ENCODE results near the gene ADAMTS17.
"Not testable (repeated sequence)": the region's sequence is repeated elsewhere in the genome, so short reads cannot be mapped to it uniquely, and the experiment has no call there.

The ADAMTS17 gene

GRCh38 chr15:99961011-99961441 is 380.7 kb downstream of the ADAMTS17 start:
- peak; percentile 73 for DNase-seq

GRCh38 chr15:99959326-99959725 is 382.4 kb downstream of the ADAMTS17 start:
- no peak for DNase-seq

- DNase-seq = peak; percentile 11
Measured at GRCh38 chr15:99958426-99959097, 383.2 kb downstream of the ADAMTS17 start.

GRCh38 chr15:99957642-99958013 is 384.1 kb downstream of the ADAMTS17 start:
- DNase-seq = no peak

DNA sequence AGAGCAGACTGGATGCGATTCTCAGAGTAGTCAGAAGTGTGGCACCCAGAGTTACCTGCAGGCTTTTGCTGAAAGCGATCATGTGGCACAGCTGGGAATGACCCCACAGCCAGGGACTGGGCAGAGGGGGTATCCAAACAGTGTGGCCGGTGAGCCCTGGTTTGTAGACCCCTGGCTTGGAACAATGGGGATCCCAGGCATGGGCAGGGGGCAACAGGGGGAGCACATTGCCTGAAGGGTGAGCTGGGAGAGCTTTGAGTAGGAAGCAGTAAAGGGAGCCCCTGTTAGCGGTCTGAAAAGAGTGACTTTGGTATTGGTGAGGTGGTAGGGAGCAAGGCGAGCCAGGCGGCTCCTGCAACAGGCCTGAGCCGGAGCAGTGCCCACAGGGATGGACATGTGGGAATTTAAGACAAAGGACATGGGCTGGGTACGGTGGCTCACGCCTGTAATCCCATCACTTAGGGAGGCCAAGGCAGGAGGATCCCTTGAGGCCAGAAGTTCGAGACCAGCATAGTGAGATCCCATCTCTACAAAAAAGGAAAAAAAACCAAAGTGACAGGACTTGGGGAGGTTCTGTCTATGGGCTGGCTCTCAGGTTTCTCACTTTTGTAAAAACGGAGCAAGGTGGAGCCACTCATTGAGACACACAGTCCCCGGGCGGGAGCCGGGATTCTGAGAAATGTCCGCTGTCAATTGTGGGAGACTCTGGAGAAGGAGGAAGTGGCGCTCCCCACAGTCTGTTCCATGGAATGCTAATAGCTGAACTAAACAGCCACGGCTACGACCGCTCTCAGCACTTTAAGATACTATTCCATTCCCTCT is 384.7 kb downstream of the ADAMTS17 start:
- peak; percentile 41 for DNase-seq

DNA sequence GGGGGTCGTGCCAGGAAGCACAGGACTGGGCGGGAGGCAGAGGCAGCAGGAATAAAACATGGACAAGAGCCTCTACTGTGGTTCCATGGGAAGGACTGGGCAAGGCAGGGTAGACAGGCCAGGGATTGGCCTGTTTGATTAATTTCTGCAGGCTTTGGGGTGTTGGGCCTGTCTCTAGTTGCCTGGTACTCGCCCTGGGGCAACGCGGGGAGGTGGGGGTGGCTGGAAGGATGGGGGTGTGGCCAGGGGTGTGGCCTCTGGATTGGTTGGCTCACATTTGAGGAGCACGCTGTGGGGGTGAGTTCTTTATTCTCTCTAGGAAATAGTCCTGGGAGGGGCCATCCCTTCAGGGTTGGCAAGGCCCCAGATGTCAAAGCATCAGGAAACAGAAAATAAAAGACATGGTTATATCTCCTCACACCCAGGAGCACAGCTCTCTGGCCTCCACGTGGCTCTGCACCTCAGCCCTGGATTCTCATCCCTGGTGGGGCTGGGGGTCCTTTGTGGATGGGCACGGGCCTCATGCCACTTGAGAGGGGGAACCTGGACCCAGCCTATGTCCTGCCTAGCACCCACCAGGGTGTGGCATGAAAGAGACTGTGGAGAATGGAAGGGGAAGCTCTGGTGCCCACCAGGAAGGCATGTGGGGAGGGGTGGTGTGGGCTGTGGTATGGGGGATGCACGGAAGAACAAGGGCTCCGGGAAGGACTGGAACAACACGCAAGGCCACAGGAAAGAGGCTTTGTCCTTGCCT is 385.6 kb downstream of the ADAMTS17 start:
- DNase-seq = peak; percentile 25

GRCh38 chr15:99955532-99955931 is 386.2 kb downstream of the ADAMTS17 start:
- peak; percentile 27 for DNase-seq

- peak; percentile 54 for DNase-seq
Measured at GRCh38 chr15:99955181-99955525, 386.6 kb downstream of the ADAMTS17 start.

DNA sequence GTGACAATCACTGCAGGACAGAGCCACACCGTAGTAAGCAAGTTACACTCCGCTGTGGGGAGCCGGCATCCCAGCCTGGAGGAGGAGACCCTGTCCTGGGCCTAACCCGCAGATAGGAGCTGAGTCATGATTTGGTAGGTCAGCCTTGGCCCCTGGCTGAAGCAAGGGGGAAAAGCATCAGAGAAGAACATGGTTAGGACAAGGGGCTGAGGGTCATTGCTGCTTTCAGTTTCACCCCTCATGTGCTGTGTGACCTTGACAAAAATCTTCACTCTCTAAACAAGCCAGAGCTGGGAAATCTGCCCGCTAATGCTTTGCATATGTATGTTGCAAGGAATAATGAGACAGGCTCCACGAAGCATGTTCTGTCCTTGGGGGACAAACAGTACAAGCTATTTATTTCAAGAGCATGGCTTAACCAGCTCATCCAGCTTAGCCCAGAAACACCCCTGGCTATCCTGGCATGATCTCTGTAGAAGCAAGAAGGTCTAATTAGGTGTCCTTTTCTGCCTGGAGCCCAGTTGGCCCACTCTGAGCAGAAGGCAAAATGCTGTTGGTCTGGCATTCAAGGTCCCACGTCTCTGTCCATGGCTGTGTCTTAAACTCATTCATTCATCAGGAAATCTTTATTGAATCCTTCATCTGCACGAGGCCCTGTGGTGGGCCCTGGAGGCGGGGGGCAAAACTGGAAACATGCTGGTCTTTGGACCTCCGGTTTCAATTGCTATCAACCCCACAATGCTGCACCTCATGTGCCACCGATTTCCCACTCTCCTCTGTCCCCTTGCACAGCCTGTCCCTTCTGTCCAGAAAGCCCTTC is 387.2 kb downstream of the ADAMTS17 start:
- no peak for DNase-seq

DNA sequence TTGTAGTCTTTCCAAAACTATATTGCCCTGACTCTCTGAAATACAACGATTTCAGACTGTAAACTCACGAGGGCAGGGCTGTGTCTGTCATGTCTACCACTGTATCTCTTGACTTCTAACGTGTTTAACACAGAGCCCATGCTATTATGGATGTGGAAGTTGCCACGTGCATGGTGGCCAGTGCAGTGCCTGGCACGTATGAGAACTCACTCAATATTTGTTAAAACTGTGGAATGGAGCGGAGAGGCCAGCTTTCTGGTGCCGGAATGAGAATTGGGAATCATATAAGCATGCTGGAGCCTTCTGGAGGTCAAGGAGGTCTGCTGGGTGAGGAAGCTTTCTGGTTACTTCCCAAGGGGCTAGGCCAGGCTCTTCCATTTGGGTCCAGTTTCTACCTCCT is 387.9 kb downstream of the ADAMTS17 start:
- DNase-seq = no peak

DNA sequence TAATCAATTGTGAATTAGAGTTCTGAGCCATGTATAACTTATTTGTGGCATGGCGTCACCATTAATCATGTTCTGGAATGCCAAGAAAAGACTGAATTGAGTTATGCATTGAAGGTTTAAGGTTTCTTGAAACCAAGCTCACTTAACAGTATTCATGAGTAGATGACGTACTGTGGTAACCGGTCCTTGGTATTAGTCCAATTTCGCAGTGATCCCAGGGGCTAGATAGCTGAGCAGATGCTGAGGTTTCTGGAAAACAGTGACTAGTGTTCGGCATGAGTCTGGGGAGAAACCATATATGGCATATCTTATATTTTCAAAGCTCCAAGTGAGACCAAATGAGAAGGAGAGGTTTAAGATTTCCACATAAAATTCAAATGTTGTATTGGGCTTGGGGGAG is 390.3 kb downstream of the ADAMTS17 start:
- DNase-seq = no peak

GRCh38 chr15:99944131-99944530 is 397.6 kb downstream of the ADAMTS17 start:
- peak; percentile 48 for DNase-seq

DNA sequence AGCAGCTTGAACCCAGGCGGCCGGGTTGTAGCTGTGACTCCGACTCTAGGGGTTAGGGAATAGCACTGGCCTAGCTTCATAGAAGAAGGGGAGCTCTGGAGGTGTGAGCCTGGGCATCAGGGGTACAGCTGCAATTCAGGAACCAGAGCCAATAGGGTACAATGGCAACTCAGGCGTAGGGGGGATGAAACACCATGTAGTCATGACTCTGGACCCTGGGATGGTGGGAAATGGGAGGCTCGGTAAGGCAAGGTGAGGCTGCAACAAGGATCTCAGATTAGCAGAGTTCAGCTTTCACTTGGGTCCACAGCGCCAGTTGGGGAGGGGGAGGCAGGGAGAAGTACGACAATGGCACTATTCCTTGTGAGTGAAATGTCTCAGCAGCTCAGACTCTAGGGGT is 398.3 kb downstream of the ADAMTS17 start:
- DNase-seq = peak; percentile 11

GRCh38 chr15:99932676-99933402 is 408.9 kb downstream of the ADAMTS17 start:
- peak; percentile 50 for DNase-seq

GRCh38 chr15:99931703-99932603 is 409.8 kb downstream of the ADAMTS17 start:
- DNase-seq = peak; percentile 60

DNA sequence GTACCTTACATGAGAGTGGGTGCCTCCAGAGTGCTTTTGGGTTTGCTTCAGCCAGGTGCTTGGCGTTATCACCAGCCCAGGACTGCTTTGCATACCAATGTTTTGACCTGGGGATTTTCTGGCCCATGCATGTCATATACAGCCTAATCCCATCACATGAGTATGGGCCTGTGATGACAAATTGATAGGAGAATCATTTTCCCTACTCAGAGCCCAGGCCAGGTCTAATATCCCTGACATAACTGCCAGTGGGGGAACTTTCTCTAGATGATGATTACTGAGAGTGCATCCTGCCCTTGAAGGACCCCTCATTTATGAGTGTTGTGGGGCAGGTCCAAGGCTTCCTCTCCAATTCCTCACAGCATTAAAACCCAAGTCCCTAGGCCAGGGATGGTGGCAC is 411.1 kb downstream of the ADAMTS17 start:
- DNase-seq = peak; percentile 35

- DNase-seq = peak; percentile 66
Measured at GRCh38 chr15:99929266-99929665, 412.5 kb downstream of the ADAMTS17 start.

DNA sequence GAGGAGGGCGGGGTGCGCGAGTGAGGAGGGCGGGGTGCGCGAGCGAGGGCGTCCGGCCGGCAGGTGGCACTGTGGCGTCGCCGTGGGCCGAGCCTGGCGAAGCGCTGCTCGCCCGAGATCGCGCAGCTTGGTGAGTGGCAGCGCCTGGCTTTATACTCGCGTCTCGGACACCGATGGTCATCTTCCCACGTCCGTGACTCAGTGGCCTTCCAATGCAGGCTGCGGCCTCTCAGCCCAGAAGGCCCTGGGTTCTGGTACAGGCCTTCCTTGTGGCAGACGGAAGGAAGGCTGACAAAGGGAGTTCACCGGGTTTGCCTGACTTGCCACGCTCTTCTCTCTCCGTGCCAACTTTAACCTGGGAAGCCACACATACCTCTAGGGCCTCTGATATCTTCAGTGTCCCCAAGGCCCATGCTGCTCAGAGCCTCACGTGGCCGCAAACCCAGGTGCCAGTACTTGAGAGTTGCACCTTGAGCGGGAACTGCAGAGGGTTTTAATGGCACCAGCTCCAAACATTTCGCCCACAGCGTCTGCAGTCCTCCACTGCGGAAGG is 413.3 kb downstream of the ADAMTS17 start:
- peak; percentile 72 for DNase-seq

- DNase-seq = not testable (repeated sequence)
Measured at GRCh38 chr15:99926532-99926931, 415.2 kb downstream of the ADAMTS17 start.

DNA sequence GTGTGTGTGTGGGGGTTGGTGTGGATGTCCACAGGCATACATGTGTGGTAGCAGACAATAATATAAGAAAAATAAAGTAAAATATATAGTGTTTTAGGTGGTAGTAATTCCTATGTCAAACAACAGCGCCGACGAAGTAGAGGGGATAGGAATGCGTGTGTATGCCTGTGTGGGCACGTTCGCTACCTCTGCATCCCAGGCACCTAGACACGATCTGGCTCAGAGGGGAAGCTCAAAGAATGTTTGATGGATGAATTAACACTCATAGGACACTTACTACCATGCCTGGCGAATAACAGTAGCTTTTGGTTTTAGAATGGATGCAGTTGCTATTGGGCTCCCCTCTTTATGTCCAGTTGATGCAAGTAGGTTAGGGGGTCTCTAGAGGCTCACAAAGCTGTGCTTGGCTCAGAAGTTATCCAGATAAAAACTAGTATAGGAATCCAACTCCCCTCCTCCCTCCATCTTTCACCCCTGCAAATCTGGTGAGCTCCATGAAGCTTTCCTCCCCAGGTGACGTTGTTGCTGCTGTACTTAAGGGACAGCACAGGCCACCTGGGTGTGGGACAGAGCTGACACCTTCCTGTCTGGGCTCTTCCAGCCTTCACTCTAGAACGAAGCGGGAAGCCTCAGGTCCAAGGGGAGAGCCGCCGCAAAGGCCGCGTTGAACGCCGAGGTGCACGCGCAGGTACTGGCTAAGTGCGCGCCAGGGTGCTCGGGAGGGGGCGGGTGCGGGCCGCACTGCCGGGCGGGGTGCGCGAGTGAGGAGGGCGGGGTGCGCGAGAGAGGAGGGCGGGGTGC is 415.9 kb downstream of the ADAMTS17 start:
- DNase-seq = peak; percentile 69
